H54 (cell line): ENCODE data around the gene WDR17.
A peak's percentile ranks its signal among the peaks of the same experiment; 100 is the strongest.
"Not testable (repeated sequence)": the region's sequence is repeated elsewhere in the genome, so short reads cannot be mapped to it uniquely, and the experiment has no call there.

Experiments used
- DNase-seq: peaks from one replicate; pipeline ENCODE4 v3.0.0; 2011; ENCODE audit warnings: low spot score, mixed read lengths; ENCODE audit not compliant: insufficient read length
- FAIRE-seq: peaks from 3 replicates; lab custom pipeline; 2011; peaks lifted over from hg19 to GRCh38; lab: Jason Lieb, UNC
- POLR2A ChIP-seq: IDR thresholded peaks from 2 replicates; pipeline ENCODE4 v1.6.1; 2011; ENCODE audit warnings: low read depth, mild to moderate bottlenecking, low read length

WDR17 gene

GRCh38 chr4:176189891-176190795 lies 124.5 kb downstream of the WDR17 start:
- FAIRE-seq (no peak), DNase-seq (no peak)
- TF ChIP-seq POLR2A = no peak

- TF ChIP-seq POLR2A = no peak
- DNase-seq = no peak
- no peak for FAIRE-seq
Measured at GRCh38 chr4:176191974-176192373, 126.3 kb downstream of the WDR17 start.

- no peak for DNase-seq
- TF ChIP-seq POLR2A = no peak
- FAIRE-seq = no peak
Measured at GRCh38 chr4:176193126-176193525, 127.5 kb downstream of the WDR17 start.

- FAIRE-seq (peak; percentile 38), DNase-seq (no peak)
- no peak for TF ChIP-seq POLR2A
Measured at GRCh38 chr4:176193938-176194337, 128.3 kb downstream of the WDR17 start.

- peak; percentile 64 for TF ChIP-seq POLR2A
- DNase-seq (peak; percentile 64), FAIRE-seq (no peak)
Measured at GRCh38 chr4:176195184-176195978, 129.7 kb downstream of the WDR17 start, which contains the start of gene SPATA4. SPATA4 (minus strand) TSS chr4:176195585; CDS start chr4:176195562, 23 bp downstream.

- FAIRE-seq (no peak), DNase-seq (no peak)
- no peak for TF ChIP-seq POLR2A
Measured at GRCh38 chr4:176198316-176198903, 132.8 kb downstream of the WDR17 start.

GRCh38 chr4:176205299-176205698 lies 139.7 kb downstream of the WDR17 start:
- FAIRE-seq (no peak), DNase-seq (no peak)
- TF ChIP-seq POLR2A = no peak

GRCh38 chr4:176207839-176208238 lies 142.2 kb downstream of the WDR17 start:
- DNase-seq (no peak), FAIRE-seq (no peak)
- TF ChIP-seq POLR2A = no peak

GRCh38 chr4:176209535-176209934 lies 143.9 kb downstream of the WDR17 start:
- DNase-seq (no peak), FAIRE-seq (no peak)
- TF ChIP-seq POLR2A = no peak

GRCh38 chr4:176210101-176210500 lies 144.5 kb downstream of the WDR17 start:
- FAIRE-seq = no peak
- DNase-seq = no peak
- TF ChIP-seq POLR2A = no peak

- no peak for TF ChIP-seq POLR2A
- no peak for DNase-seq
- FAIRE-seq = no peak
Measured at GRCh38 chr4:176210579-176211296, 145.1 kb downstream of the WDR17 start.

GRCh38 chr4:176212351-176212750 lies 146.7 kb downstream of the WDR17 start:
- DNase-seq, FAIRE-seq: not testable (repeated sequence)

- FAIRE-seq = no peak
- no peak for DNase-seq
- no peak for TF ChIP-seq POLR2A
Measured at GRCh38 chr4:176217510-176217909, 151.9 kb downstream of the WDR17 start.
